AG04450 (cell line): Measurements from ENCODE around the gene DAAM2. TPM values are rescaled to one million over a fixed set of nuclear protein-coding genes. Genes with fewer than 3 reads are reported as not detected.

Experiments
- CTCF ChIA-PET: fragments of 300-600, 350-600 bp; formaldehyde crosslinking; extraction: SDS; loops from one replicate; lab custom pipeline; 2022; ENCODE audit warnings: antibody characterized with exemption, inconsistent platforms; lab: Charles Lee
- POLR2A ChIA-PET: fragments of 350-600 bp; formaldehyde crosslinking; extraction: SDS; loops from one replicate; lab custom pipeline; 2021; ENCODE audit warnings: antibody characterized with exemption, inconsistent platforms; lab: Yijun Ruan, JAX
- DNase-seq: peaks from one replicate; pipeline ENCODE4 v3.0.0-alpha.2; 2011; ENCODE audit warnings: low read depth, low spot score
- H3K27ac ChIP-seq: one replicate; pipeline ENCODE4 v1.5.1; 2012; ENCODE audit warnings: low read depth, low read length, control low read depth
- H3K27me3 ChIP-seq: one replicate; pipeline ENCODE4 v1.6.0; 2012; ENCODE audit warnings: low read length; ENCODE audit not compliant: control insufficient read depth, insufficient read depth
- H3K4me3 ChIP-seq: 2 replicates; pipeline ENCODE4 v1.5.1; 2011; ENCODE audit warnings: mild to moderate bottlenecking, low read depth, low read length, control low read depth
- H3K9me3 ChIP-seq: 2 replicates; pipeline ENCODE4 v1.5.1; 2012; ENCODE audit warnings: low read length; ENCODE audit not compliant: control insufficient read depth, insufficient read depth
- CTCF ChIP-seq: IDR thresholded peaks from 2 replicates; pipeline ENCODE4 v1.5.1; 2011; ENCODE audit warnings: low read depth, low read length, control low read depth, inconsistent platforms
- polyA plus RNA-seq: library from polyadenylated mRNA; depleted of rRNA; stranded (reverse); fragments of >200 nt; gene quantifications from 2 replicates; pipeline ENCODE4 v1.2.3, GENCODE V29; 2011

The DAAM2 gene
- polyA plus RNA-seq, 1 experiment = 2.9 TPM

GRCh38 chr6:39806278-39806677 lies 14.1 kb downstream of the DAAM2 start:
- POLR2A ChIA-PET = no interaction called here
- TF ChIP-seq CTCF = no peak
- no peak for DNase-seq
- H3K9me3 ChIP-seq = no peaks in the 10 kb centered on the region
- no peak overlapping the region for H3K27ac ChIP-seq
- H3K4me3 ChIP-seq = no peak overlapping the region
- peaks cover 5% of the 10 kb centered on the region for H3K27me3 ChIP-seq
- CTCF ChIA-PET = no interaction called here

- POLR2A ChIA-PET = no interaction called here
- no peak for TF ChIP-seq CTCF
- no peak for DNase-seq
- H3K4me3 ChIP-seq = no peak overlapping the region
- CTCF ChIA-PET = no interaction called here
- no peaks in the 10 kb centered on the region for H3K27me3 ChIP-seq
- no peak overlapping the region for H3K27ac ChIP-seq
- H3K9me3 ChIP-seq = no peaks in the 10 kb centered on the region
Observed at GRCh38 chr6:39808346-39808745, 16.2 kb downstream of the DAAM2 start.

- ChIA-PET POLR2A (no interaction called here), CTCF (no interaction called here)
- no peak for DNase-seq
- Histone ChIP-seq H3K4me3 (no peak overlapping the region), H3K9me3 (no peaks in the 10 kb centered on the region), H3K27me3 (no peaks in the 10 kb centered on the region), H3K27ac (no peak overlapping the region)
- no peak for TF ChIP-seq CTCF
Observed at GRCh38 chr6:39808964-39809363, 16.8 kb downstream of the DAAM2 start.

- H3K27me3 ChIP-seq = no peaks in the 10 kb centered on the region
- H3K4me3 ChIP-seq = no peak overlapping the region
- no peak overlapping the region for H3K27ac ChIP-seq
- ChIA-PET CTCF (no interaction called here), POLR2A (no interaction called here)
- TF ChIP-seq CTCF = no peak
- DNase-seq = no peak
- no peaks in the 10 kb centered on the region for H3K9me3 ChIP-seq
Observed at GRCh38 chr6:39811835-39812345, 19.7 kb downstream of the DAAM2 start.

GRCh38 chr6:39812496-39812852 lies 20.3 kb downstream of the DAAM2 start:
- no peaks in the 10 kb centered on the region for H3K27me3 ChIP-seq
- TF ChIP-seq CTCF = no peak
- no peak for DNase-seq
- H3K27ac ChIP-seq = no peak overlapping the region
- no peak overlapping the region for H3K4me3 ChIP-seq
- POLR2A ChIA-PET = no interaction called here
- CTCF ChIA-PET = no interaction called here
- H3K9me3 ChIP-seq = no peaks in the 10 kb centered on the region
